Stimulated activated CD8-positive, alpha-beta memory T cell treated with anti-CD3 and anti-CD28 coated beads, Interleukin-15, amount 100 ng/mL, for 4 hours (primary cell): Measurements from ENCODE around the gene EXOC4.

Experiments used
- DNase-seq, 2 donors: peaks; one replicate each; pipeline ENCODE4 v3.0.0-alpha.2; 2020; ENCODE audit warnings: low read depth in 2 of 2

EXOC4 gene

DNA sequence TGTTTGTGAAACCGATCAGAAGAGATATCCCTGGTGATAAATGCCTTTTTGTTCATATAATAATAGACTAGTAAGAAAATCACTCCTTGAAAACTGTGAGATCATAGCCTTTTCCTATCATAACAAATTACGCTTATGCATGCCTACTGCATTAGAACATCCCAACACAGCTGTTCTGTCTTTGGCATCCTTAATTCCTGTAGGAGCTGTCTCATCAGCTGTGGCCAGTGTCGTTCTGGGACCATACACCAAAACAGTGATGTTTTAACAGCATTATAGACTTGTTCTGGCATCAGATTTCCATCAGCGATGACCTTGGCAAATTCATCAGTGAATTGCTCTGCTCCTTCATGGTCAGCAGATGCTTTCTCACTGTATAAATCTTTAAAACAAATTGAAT is 450.7 kb downstream of the EXOC4 start:
- no peak for DNase-seq

DNA sequence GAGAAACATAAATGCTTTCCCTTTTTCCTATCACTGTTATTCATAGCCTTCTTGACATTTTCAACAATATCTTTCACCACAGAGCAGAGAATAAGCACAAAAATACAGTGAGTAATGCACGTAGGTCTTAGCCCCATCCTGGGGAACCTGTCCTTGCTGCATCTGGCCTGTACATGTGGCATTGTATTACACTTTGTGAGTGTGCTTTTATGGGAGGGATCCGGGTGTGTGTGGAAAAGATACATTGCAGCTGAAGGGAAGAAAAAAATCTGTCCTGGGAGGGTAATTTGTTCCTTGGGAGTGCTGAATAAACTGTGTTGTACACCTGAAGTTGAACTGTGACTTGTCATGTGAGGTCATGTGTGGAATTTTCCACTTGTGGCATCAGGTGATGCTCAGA is 451.6 kb downstream of the EXOC4 start:
- no peak for DNase-seq

DNA sequence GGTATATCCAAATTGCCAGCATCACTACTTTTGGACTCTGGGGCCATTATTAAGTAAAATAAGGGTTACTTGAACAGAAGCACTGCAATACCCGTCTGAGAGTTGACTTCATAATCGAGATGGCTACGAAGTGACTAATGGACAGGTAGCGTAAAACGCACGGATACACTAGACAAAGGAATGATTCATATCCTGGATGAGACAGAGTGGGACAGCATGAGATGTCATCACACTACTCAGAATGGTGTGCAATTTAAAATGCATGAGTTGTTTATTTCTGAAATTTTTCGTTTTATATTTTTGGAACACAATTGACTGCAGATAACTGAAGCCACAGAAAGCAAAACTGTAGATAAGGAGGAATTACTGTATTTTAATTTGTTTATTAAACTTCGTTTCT is 452.7 kb downstream of the EXOC4 start:
- no peak for DNase-seq

DNA sequence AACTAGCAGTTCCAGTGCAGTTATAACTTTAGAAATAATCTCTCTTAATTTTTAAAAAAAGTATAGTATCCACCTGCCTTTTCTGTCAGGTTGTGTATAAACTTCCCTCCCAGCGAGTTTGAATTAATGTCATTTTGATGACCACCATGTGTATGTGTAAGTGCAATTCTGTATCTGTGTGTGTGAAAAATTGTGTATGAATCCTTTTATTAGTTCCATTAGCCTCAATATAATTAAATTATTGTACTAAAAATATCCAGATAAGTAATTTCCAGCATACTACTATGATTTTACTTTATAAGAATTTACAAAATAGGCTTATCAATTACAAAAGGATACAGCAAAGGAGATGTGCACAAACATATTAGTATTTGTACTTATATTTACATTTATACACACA is 453.1 kb downstream of the EXOC4 start:
- DNase-seq: no peak

DNA sequence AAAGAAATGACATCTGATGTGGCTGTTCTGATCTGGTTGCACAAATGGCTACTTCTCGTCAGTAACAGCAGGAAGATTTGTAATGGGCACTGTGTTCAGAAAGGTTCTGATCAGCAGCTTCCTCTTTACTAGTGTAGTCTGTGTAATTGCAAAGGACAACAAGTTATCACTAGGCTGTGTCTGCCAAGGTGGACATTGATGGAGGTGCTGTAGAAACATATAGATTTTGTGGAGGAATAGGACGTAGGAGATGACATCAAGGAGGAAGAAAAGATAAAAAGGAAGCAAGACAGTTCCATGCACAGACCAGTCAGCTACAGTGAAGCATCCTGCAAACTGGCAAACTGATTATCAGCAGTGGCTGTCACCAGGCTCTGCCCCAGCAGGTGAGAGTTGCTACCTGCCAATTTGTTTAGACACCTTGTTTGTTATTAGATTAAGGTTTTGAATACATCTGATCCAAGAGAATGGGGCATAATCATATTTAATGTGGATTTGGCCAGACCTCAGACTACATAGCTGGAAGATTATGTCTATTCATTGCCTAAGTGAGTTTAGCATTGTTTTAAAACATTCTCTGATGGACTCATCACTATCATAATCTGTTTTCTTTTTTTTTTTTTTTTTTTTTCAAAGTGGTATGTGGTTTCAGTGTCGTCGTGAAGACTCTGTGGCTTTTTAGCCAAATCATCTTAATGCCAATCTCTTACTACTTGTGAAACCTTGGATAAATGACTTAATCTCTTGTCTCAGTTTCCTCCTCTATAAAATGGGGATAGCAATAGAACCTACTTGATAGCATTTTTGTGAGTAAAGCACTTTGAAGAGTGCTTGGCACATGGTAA is 456.4 kb downstream of the EXOC4 start:
- DNase-seq: no peak

DNA sequence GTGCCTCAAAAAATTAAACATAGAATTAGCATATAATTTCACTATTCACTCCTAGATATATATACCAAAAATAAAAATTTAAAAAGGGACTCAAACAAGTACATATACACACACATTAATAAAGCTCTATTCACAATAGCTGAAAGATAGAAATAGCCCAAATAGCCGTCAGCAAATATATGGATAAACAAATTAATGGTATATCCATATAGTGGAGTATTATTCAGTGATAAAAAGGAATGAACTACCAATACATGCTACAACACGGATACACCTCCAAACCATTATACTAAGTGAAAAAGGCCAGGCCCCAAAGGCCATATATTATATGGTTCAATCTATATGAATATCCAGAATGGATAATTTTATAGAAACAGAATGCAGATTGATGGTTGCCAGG is 459.7 kb downstream of the EXOC4 start:
- DNase-seq: no peak

DNA sequence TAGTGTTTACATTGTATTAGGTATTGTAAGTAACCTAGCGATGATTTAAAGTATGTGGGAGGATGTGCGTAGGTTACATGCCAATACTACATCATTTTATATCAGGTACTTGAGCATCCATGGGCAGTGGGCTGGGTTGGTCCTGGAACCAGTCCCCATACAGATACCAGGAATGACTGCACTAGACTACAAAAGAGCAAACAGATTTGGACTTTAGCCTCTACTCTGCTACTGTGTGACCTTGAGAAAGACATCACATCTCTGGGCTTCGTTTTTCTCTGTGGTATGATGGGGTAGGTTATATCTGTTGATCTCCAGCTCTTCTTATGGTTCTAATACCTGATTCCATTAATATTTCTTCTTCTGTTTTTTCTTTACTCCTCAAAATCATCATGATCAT is 461.8 kb downstream of the EXOC4 start:
- no peak for DNase-seq

DNA sequence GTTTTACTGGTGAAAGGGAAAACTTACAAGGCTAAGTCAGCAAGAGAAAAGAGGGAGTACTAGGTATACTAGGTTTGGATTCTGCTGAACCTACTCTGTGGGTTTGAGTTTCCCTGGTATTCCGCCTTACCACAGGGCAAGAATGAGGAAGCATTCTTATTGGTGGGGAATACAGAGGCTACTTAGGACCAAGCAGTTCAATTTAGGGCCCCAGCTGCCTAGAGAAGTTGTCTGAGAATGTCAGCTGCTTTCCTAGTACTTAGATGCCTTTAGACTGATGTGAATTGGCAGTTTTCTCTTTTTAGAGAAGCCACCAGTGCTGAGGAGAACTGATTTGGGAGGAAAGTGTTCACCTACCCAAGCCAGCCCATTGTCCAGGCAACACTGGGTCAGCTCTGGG is 465.3 kb downstream of the EXOC4 start:
- no peak for DNase-seq

DNA sequence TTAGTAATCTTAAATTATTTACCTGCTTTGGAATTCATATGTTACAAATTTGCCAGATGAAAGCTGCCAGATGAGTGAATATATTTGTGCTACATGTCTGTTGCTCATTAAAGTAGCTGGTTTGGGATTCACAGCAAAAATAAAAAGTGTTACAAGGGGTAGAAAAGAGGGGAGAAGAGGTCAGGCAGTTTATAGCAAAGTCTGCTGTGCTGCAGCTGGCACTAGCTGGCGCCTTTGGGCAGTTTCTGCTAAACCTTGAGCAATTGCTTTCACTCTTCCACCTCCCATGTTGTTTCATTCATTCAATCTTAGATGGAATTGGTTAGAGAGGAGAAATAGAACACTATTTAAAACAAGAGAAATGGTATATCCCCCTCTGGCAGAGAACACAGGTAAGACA is 470.2 kb downstream of the EXOC4 start:
- DNase-seq: no peak

DNA sequence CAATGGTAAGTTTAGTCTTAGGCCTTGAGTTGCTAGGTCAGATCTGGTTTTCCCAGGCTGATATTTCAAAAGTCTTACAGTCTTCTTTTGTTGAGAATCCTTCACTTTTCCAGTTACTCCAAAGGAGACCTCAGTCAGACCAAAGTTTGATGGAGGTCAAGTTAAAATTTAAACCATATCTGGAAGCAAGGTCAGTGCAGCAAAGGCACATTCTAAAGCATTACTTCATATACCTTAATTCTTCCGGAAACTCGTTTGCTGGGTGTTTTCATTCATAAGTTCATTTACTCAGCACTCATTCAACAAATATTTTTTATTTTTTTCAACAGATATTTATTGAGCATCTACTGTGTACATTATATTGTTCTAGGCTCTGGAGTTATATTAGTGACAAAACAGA is 471.3 kb downstream of the EXOC4 start:
- DNase-seq: no peak

DNA sequence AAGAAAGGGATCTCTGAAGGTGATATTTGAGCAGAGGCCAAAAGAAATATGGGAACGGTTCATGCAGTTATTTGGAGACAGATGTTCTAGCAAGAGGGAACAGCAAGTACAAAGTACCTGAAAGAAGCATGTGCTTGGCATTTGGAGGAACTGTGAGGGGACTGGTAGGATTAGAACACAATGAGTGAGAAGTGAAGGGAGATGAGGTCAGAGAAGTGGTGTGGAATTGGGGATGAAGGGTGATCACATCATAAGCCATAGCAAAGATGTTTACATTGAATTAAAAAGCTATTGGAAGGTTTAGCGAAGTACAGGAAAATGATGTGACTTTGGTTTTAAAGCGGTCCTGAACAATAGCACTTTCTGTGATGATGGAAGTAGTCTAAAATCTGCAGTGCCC is 471.8 kb downstream of the EXOC4 start:
- DNase-seq: no peak

DNA sequence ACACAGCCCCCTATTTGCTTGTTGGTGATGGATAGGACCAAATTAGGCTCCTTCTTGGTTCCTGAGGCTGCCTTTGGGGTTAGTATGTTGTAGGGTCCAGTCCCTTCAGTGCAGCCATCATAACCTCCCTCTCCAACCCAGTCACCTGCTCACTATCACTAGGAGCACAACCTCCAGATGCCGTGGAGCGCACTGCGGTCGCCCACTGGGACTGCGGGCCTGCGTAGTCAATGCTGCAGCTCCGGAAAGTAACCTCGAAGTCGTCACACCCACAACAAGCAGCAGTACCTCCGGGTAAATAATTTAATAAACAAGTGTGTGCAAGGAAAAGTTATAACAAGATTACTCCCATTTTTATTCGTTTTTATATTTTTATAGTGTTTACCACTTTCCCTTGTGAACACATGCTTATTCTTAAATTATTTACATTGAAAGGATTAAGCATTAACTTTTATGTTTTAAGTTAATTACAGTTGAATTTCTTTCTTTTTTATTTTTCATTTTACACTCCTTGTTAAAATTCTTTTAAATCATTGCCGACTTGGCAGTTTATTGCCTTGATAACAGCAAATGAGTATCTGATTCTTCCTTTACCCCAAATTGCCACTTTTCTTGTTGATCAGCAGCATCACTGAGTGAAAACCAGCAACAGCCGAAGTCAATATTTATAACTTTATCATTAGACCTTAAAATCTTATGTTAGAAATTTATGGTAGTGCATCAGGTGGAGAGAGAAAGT is 474.8 kb downstream of the EXOC4 start:
- DNase-seq: no peak

DNA sequence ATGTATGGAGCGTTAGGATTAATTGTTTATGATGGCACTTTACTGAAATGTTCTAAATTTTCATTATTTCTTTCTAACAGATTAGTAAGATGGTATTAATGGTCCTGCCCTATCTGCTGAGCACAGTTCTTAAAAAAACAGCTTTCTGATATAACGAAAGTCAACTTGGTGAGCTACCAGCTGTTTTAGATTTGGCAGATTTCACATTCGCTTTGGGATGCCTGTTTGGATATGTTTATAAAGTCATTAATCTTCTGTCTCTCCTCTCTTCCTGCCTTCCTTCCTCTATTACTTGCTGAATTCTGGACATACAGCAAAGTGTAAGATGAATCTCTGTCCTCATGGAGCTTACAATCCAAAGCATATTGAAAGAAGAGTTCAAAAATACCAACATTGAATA is 477.5 kb downstream of the EXOC4 start:
- DNase-seq: no peak

DNA sequence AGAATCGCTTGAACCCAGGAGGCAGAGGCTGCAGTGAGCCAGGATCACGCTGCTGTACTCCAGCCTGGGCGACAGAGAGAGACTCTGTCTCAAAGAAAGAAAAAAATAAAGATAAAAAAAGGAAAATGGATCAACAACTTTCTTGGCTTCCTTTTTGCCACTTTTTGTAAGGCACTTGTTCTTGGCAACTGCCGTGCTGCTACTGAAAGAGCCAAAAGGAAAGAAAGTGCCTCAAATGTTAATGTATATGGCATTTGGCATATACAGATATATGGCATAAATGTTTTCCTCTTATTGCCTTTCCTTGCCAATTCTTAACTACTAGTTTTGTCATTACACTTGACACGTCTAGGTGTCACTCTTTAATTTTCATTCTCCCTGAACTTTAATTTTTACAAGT is 480.5 kb downstream of the EXOC4 start:
- no peak for DNase-seq

DNA sequence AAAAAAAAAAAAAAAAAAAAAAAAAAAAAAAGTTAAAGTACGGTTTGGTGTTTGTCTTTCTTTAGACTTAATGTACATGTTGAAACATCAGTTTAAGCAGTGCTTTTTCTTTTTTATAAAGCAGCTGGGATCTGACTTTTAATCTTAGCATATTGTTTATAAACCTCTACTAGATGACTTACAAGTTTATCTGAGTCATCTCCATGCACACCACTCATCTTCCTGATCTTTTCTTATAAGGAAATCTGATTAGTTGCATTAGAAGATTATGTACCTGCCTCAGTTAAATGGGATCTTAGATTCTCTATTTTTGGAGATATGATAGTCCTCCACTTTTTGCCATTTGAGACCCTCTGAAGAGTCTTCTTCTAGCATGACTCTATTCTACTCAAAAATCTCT is 482.3 kb downstream of the EXOC4 start:
- DNase-seq: no peak

DNA sequence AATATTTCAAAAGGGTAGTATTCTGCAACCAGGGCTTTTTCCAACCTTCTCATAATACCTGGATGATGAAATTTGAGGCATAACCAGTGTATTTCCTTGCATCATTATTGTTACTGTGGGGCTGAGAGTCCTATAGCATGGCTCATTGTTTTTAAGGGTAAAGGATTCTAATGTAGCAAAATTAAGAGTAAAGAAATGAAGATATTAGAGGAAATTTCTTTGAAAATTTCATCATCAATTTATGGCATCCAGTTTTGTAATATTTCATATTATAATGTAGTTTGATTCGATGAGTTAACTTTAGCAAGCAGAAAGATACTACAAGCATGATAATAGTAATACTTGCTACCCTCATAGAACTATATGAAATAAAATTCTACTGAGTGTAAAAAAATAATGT is 486.9 kb downstream of the EXOC4 start:
- no peak for DNase-seq

DNA sequence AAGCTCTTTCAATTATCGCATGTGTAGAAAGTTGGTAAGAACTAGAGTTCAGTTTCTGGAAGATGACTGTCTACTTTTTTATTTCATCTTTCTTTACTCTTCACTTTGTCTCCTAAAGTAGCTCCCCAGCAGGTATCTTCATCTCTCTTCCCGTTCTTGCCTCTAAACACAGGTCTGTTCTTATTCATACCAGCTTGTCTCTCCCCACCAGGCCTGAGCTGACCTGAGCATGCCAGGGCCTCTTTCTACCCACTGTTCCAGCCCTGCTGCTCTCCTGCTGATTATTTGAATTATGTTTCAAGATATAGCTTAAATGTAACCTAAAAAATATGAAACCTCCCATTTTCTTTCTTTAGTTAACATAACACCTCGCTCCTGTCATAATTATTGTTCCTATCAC is 488.2 kb downstream of the EXOC4 start:
- DNase-seq: no peak

DNA sequence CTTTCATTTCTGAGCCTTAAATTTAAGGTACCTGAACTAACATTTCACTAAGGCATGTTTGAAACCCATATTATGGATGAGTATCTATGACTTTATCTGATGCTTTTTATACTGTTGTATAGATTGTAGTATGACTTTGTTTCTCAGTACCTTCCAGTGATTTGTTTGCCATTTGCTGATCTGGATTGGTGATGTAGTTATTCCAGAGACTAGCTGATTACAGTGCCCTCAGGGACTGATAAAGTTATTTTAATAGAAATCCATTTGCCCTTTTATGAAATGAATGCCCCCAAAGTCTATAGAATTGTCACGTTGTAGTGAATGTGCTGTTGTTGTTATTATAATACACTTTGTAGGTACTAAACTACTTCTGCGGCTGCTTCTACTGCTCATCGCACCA is 488.8 kb downstream of the EXOC4 start:
- DNase-seq: no peak

DNA sequence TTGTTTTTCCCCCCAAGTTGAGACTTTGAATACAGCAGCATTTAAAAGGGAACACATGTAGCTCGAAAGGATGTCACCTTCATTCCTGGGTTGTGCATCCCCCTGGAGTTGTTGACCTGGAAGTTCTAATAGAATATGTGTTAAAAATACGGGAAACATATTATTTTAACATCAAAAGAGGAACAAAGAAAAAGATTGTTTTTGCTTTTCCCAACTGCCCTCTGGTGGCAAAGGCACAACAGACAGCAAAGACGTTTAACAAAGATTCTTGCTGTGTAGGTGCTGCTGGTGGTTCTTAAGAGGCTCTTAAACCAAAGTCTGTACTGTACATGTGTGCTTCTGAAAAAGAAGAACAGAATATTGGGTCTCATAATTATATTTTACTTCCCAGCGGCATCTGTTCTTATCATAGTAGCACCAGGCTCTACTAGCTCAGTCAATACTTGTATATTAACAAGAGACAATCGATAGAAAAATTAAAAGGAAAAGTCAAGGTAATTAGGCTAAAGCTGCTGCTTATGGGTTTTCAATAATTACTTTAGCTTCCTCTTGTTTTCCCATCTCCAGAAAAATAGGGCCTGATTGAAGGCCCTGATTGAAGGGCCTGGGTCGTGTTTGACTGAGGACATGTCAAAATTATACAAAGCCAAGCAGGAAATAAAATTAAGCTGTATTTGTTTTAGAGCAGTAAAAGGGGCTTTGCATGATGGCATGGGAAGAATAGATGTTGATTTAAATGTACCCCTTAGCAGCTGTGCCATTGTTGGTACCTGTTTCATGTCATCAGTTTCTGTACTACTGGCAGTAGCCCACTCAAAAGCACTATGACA is 490.0 kb downstream of the EXOC4 start:
- no peak for DNase-seq

DNA sequence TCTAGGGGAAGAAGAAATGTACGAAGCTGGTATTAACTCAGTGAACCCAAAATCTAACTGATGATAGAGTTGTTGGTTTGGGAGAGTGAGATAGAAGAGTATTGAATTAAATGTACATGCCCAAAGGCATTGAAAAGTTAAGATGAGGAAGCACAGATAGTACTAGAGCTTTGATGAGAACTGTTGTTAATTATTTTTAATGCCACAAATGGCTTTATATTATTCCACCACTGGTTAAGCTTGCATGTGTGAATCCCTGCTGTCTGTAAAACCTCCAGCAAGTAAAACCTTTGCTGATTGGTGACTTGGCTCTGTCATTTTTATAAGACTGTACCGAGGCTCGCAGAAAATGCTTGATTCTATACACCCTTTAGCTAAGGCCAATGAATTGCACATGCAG is 491.6 kb downstream of the EXOC4 start:
- no peak for DNase-seq

DNA sequence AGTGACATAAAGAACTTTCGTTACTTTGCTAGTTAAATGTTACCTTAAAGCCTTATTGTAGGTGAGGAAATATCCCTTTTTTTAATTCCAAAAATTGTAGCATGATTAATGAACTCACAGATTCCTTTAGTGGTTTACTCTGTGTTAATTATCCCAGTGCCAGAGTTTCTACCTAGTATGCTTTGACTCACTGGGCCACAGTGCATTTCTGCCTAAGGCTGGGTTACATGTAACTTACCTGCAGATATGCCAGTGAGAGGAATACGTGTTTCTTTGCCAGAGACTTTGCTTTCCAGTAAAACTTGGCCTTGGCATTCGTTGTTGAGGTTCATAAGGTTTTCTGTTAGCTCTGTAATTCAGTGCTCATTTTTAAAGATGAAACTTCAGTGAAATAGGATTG is 493.4 kb downstream of the EXOC4 start:
- no peak for DNase-seq

DNA sequence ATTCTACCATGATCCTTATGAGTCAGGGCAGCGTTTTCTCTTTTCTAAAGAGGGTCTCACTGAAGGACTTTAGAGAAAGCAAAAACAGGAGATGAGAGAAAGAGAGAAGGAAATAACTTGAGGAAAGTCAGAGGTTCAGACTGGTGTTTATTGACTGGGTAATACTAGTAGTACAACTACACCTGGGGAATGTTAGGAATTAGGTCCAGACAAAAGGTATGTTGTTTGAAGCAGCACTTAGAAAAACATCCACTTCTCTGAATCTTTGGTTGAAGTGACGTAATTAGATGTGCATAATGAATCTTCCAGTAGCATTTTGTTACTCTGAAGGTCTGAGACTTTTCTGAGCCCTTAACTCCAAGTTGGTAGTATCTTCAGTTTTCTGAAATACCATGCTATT is 494.0 kb downstream of the EXOC4 start:
- DNase-seq: no peak
